NCI-H748 (cell line): ENCODE measurements around the gene ZFP69.
"Not testable (repeated sequence)": the region's sequence is repeated elsewhere in the genome, so short reads cannot be mapped to it uniquely, and the experiment has no call there.

Experiments used
- DNase-seq: peaks from one replicate; lab custom pipeline; 2025; ENCODE audit not compliant: unreplicated experiment; lab: John Stamatoyannopoulos, UW

The ZFP69 gene

DNA sequence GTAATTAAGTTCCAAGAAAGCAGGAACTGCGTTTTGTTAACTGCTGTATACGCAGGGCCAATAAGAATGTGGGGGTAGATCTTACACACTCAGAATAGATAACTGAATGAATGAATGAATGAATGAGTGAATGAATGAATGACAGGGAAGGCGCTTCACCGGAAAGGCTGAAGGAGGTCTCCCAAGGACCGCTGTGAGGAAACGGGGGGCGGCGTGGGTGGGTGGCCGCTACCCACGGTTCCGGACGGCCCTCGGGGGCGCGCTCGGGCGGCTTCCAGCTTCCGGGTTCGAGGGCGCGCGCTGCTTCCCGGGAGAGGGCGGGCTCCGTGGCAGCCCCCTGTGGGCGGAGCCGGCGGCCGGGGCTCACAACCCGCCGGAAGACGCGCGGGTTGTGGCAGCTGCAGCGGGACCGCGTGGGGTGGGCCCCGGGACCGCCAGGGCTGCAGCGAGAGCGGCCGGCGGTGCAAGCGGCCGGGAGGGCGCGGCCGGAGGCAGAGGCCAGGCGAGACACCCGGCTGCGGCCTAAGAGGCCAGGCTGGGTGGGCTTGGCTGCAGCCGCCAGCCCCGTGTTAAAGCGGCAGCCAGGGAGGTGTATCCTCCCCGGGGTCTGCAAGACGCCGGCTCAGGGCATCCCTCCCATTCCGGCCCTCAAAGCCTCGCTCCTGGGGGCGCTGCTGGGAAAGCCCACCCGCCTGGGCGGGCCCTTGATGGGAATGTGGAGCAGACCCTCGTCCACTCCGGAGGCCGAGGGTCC lies at the start of gene ZFP69:
ZFP69 (plus strand) TSS at position 367 of the 754 bp plus-strand sequence. CDS start 2,072 bp downstream, outside the sequence.
- peak; percentile 100 for DNase-seq

DNA sequence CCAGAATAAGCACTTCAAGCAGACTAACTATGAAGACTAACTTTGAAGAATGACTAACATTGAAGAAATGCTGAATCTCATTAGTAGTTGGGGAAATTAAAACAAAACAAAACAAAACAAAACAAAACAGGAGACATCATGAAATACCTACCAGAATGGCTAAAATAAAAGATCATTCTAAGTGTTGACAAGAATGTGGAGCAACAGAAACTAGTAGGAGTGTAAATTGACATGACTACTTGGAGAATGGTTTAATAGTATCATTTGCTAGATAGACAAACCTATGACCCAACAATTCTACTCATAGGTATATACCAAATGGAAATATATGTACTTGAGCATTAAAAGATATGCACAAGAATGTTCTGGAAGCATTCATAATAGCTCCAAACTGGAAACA lies 45.7 kb upstream of the ZFP69 start:
- DNase-seq = no peak

DNA sequence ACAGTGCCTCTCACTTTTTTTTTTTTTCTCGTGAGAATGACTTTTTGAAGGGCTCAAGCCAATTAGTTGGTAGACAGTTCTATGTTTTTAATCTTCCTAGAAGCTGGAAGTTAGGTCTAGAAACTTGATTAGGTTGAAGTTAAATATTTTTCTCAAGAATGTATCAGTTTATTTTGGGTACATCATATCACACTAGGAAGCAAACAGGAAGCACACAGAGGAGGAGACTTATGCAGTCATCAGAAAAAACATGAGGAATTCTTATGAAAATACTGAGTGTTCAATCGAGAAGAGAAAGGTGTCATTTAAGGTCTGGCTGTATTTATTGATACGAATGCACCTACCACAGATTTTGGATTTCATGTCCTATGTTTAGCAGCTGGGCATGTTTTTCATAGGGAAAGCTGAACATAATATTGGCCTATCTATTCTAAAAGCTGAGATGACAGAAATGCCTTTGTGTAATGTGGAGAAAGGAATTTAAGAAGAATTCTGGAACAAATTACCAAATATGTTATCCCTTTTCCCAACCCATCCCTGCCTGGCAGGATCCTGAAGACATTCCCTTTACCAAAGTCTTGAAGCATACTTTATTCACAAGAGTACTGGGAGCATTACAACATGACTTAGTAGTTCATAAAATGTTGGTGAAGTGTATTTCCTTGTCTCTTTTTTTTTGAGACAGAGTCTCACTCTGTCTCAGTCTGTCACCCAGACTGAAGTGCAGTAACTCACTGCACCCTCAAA lies 44.3 kb upstream of the ZFP69 start:
- DNase-seq = no peak

DNA sequence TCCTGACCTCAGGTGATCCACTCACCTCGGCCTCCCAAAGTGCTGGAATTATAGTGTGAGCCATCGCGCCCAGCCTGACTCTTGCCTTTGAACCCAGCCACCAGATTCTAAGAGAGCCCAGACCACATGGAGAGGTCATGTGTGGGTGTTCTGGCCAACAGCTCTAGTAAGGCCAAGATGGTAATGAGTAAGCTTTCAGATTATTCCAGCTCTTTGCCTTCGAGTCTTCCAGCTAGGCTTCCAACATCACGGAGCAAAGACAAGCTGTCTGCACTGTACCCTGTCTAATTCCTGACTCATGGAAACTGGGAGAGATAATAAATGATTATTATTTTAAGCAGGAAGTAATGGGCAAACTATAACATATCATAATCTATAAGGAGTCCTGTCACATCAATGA lies 41.6 kb upstream of the ZFP69 start:
- no peak for DNase-seq

DNA sequence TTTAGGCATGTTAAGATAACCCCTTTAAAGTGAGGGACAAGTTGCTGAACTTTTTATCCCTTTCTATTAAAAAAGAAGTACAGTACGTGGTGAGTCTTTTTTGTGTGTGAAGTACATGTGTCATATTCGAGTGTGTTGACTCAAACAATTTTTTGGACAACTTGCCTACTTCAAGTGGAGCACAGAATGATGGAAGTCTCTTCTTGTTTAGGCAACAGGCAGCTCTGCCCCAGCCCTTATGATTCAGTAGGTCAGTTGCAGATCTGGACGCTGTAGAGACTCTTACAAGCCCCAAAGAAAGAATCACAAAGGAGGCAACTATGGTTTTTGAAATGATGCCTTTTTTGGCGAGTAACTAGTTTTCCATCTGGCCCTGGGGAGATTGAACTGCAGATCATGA lies 41.2 kb upstream of the ZFP69 start:
- no peak for DNase-seq

DNA sequence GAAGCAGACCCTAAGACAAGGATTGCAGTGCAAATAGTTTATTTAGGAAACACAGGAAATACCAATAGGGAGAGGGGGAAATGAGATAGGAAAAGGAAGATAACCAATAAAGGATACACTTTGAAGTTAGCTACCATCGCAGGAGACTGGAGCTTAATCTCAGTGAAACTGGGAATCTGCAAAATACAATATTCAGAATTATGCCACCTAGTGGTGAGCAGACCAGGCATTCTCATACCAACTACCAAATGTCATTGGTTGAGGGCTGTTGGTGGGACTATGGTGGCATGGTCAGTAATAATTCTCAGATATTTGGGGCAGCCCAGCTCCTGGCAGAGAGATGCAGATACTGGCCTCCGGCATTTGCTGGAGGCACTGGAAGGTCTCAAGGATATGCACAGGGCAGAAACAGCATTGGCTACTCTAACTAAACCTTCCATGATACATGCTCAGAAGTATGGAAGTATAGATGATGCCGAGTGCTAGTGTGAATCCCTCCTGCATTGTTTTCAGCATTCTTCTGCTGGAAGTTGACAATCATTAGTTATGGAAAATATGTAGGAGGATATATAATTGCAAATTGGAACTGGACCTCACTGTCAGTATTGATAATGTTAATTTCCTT lies 38.6 kb upstream of the ZFP69 start:
- peak; percentile 89 for DNase-seq

- DNase-seq = peak; percentile 69
These were observed 37.8 kb upstream of the ZFP69 start for GRCh38 chr1:40439247-40439646.

DNA sequence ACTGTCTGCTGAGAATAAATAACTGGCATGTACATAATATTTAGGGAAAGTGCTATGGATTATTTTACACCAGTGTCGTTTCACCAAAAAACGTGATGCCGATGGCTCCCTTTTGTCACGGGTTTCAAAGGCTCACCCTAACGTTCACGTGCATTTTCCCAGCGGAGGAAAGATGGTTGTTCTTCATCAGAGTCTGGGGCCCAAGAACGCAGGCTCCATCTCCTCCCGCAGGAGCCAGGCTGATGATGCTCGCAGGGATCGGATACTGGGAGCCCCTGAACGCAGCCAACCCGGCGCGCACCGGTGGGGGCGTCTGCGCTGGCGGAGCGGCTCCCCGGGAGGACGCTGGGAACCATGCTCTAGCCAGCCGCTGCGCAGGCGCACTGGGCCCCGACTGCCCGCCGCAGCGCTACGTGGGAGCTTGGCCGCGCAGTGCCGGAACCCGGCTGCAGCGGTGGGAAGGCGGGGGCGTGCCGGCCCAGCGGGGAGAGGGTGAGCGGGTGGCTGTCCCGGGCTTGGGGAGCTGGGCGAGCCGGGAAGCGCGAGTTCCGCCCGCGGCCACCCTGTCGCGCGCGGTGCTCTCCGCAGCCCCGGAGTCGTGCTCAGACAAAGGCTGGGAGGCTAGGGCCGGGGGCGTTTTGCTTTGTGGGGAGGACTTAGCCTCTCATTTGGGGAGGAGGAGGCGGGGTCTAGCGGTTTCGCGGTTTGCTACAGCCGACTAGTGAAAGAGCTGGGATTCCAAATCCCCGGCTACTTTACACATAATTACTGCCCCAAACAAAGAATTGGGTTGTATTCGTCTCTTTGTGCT lies 27.2 kb upstream of the ZFP69 start, which contains the start of gene ZFP69B:
ZFP69B (plus strand) TSS at position 793 of the 811 bp plus-strand sequence. CDS start 486 bp downstream, outside the sequence.
- peak; percentile 100 for DNase-seq

GRCh38 chr1:40450495-40451237 lies 26.4 kb upstream of the ZFP69 start:
- DNase-seq = peak; percentile 92

- no peak for DNase-seq
These were observed 25.9 kb upstream of the ZFP69 start for GRCh38 chr1:40451238-40451585.

- no peak for DNase-seq
These were observed 22.2 kb upstream of the ZFP69 start for GRCh38 chr1:40454873-40455272.

GRCh38 chr1:40462956-40463590 lies 14.0 kb upstream of the ZFP69 start:
- peak; percentile 77 for DNase-seq

DNA sequence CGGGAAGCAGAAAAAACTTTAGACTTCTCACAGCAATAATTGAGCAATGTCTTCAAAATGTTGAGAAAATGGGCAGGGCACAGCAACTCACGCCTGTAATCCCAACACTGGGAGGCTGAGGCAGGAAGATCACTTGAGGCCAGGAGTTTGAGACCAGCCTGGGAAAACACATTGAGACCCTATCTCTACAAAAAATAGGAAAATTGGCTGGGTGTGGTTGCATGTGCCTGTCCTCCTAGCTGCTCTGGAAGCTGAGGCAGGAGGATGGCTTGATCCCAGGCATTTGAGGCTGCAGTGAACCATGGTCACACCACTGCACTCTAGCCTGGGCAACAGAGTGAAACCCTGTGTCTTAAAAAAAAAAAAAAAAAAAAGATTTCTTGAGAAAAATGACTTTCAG lies 7.8 kb upstream of the ZFP69 start:
- DNase-seq = no peak

GRCh38 chr1:40475268-40475667 lies 1.8 kb upstream of the ZFP69 start:
- no peak for DNase-seq

DNA sequence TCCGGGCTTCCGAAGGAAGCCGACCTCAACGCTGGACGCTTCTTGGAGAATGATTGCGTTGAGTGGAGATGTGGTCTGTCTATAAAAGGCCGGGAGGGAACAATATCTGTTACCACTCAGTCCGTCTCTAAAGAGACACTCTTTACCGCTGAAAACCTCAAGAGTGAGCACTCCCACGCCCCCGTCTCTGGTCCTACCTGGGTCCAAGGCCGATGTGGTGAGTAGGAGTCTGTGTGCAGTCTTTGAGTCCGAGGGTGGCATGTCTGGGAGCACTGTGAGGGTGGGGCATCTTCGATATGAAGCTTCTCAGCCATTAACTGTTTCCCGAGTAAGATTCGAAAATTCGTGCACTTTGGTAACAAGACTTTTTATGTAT lies 576 bp downstream of the ZFP69 start:
- peak; percentile 94 for DNase-seq

- no peak for DNase-seq
These were observed 1.2 kb downstream of the ZFP69 start for GRCh38 chr1:40478276-40478675.

- no peak for DNase-seq
These were observed 2.1 kb downstream of the ZFP69 start for GRCh38 chr1:40479156-40479555.

DNA sequence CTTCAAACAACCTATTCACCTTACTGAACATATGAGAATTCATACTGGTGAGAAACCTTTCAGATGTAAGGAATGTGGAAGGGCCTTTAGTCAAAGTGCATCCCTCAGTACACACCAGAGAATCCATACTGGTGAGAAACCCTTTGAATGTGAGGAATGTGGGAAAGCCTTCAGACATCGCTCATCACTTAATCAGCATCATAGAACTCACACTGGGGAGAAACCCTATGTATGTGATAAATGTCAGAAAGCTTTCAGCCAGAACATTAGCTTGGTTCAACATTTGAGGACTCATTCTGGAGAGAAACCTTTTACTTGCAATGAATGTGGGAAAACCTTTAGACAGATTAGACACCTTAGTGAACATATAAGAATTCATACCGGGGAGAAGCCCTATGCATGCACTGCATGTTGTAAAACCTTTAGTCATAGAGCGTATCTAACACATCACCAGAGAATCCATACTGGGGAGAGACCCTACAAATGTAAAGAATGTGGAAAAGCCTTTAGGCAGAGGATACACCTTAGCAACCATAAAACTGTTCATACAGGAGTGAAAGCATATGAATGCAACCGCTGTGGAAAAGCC lies 18.3 kb downstream of the ZFP69 start:
- DNase-seq = no peak

DNA sequence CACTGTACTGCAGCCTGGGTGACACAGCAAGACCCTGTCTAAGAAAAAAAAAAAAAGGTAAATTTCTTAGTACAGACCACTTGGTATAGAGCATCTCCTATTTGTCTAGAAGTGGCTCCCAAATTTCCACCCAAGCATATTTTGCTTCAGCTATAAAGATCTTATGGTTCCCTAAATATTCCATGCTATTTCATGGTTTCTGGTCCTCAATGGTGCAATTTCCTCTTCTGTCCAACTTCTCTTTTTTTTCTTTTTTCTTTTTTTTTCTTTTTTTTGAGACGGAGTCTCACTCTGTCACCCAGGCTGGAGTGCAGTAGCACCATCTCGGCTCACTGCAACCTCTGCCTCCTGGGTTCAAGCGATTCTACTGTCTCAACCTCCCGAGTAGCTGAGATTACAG lies 25.6 kb downstream of the ZFP69 start:
- DNase-seq = not testable (repeated sequence)

DNA sequence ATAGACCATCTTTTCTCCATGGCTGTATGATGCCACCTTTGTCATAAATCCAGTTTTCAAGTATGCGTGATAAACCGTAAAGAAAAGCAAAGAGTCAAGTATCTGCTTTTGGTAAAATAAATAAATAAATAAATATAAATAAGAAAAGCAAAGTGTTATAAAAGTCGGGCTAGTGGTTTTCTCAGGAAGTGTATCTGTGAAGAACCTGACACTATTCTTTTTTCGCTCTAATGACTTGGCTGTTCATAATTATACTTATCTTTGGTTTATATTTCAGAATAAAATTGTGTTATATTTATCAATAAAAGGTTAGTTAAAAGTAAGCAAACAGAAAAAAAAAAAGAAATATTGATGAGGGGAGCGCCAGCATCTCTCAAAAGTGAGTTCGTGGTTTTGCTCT lies 30.9 kb downstream of the ZFP69 start:
- DNase-seq = no peak
